ENCODE measurements around the gene DISP2.

DISP2 gene

GRCh38 chr15:40348474-40348870, 9.5 kb upstream of the DISP2 start:
- 95% methylated on average over 5 of the region's 5 CpGs for WGBS
- no peak overlapping the region for H3K14ac ChIP-seq (ENCODE audit: low read length in 2 of 2)
- H2AFZ ChIP-seq (ENCODE audit: low read depth, low read length) = no peak overlapping the region
- H2BK120ac ChIP-seq (ENCODE audit: low read depth, low read length) = no peak overlapping the region
- no peaks in the 10 kb centered on the region for H3K9me3 ChIP-seq (ENCODE audit: control insufficient read depth, low read length)
- H2BK5ac ChIP-seq (ENCODE audit: low read depth, low read length, poor library complexity, severe bottlenecking) = no peak overlapping the region
- no peak for DNase-seq
- H2AK5ac ChIP-seq (ENCODE audit: low read length, severe bottlenecking) = no peak overlapping the region
- no peak overlapping the region for H3K4me3 ChIP-seq (ENCODE audit: insufficient read depth in 1 of 2, low read depth in 1 of 2, low read length in 2 of 2)
- no peaks in the 10 kb centered on the region for H3K79me1 ChIP-seq (replicated peaks; ENCODE audit: low read length, poor library complexity, severe bottlenecking)
- H3K4me2 ChIP-seq (ENCODE audit: low read length, poor library complexity, severe bottlenecking) = no peak overlapping the region
- no peak overlapping the region for H2BK15ac ChIP-seq (ENCODE audit: low read depth, poor library complexity, severe bottlenecking)
- H2BK12ac ChIP-seq (ENCODE audit: low read length in 2 of 2) = no peak overlapping the region
- H3K18ac ChIP-seq (ENCODE audit: low read depth in 1 of 2, low read length in 2 of 2) = no peak overlapping the region
- no peak overlapping the region for H3K9ac ChIP-seq (ENCODE audit: low read length)
- no peak overlapping the region for H4K8ac ChIP-seq (ENCODE audit: low read length)
- no peak overlapping the region for H3K23ac ChIP-seq (ENCODE audit: low read length in 2 of 2)
- no peak overlapping the region for H3K27ac ChIP-seq (ENCODE audit: low read length, poor library complexity, severe bottlenecking)
- peak overlapping the region; percentile 10 for H4K91ac ChIP-seq (ENCODE audit: low read length)
- no peaks in the 10 kb centered on the region for H3K36me3 ChIP-seq (ENCODE audit: control insufficient read depth in 1 of 2, insufficient read depth in 2 of 2, low read depth in 1 of 2, low read length in 2 of 2)
- H3K27me3 ChIP-seq (ENCODE audit: control insufficient read depth in 1 of 2, insufficient read depth in 1 of 2, low read length in 2 of 2) = peaks cover 11 to 31% of the 10 kb centered on the region in 2 experiments
- H3K4ac ChIP-seq (ENCODE audit: low read depth in 1 of 2, low read length in 2 of 2) = no peak overlapping the region
- H3K4me1 ChIP-seq (ENCODE audit: control insufficient read depth, insufficient read depth, low read depth, low read length) = peaks cover 13% of the 10 kb centered on the region

GRCh38 chr15:40349163-40349562, 8.9 kb upstream of the DISP2 start:
- no peak overlapping the region for H3K18ac ChIP-seq (ENCODE audit: low read depth in 1 of 2, low read length in 2 of 2)
- no peak overlapping the region for H3K4ac ChIP-seq (ENCODE audit: low read depth in 1 of 2, low read length in 2 of 2)
- no peak overlapping the region for H2BK12ac ChIP-seq (ENCODE audit: low read length in 2 of 2)
- no peak overlapping the region for H3K4me2 ChIP-seq (ENCODE audit: low read length, poor library complexity, severe bottlenecking)
- H4K91ac ChIP-seq (ENCODE audit: low read length) = no peak overlapping the region
- no peak overlapping the region for H2AFZ ChIP-seq (ENCODE audit: low read depth, low read length)
- H3K4me1 ChIP-seq (ENCODE audit: control insufficient read depth, insufficient read depth, low read depth, low read length) = peaks cover 8% of the 10 kb centered on the region
- DNase-seq = no peak
- no peak overlapping the region for H2BK5ac ChIP-seq (ENCODE audit: low read depth, low read length, poor library complexity, severe bottlenecking)
- H3K27me3 ChIP-seq (ENCODE audit: control insufficient read depth in 1 of 2, insufficient read depth in 1 of 2, low read length in 2 of 2) = peaks cover 11 to 38% of the 10 kb centered on the region in 2 experiments
- H3K79me1 ChIP-seq (replicated peaks; ENCODE audit: low read length, poor library complexity, severe bottlenecking) = no peaks in the 10 kb centered on the region
- no peak overlapping the region for H3K27ac ChIP-seq (ENCODE audit: low read length, poor library complexity, severe bottlenecking)
- no peaks in the 10 kb centered on the region for H3K9me3 ChIP-seq (ENCODE audit: control insufficient read depth, low read length)
- no peak overlapping the region for H2BK120ac ChIP-seq (ENCODE audit: low read depth, low read length)
- H4K8ac ChIP-seq (ENCODE audit: low read length) = no peak overlapping the region
- no peak overlapping the region for H2AK5ac ChIP-seq (ENCODE audit: low read length, severe bottlenecking)
- no peak overlapping the region for H3K9ac ChIP-seq (ENCODE audit: low read length)
- H2BK15ac ChIP-seq (ENCODE audit: low read depth, poor library complexity, severe bottlenecking) = no peak overlapping the region
- no peak overlapping the region for H3K14ac ChIP-seq (ENCODE audit: low read length in 2 of 2)
- H3K36me3 ChIP-seq (ENCODE audit: control insufficient read depth in 1 of 2, insufficient read depth in 2 of 2, low read depth in 1 of 2, low read length in 2 of 2) = no peaks in the 10 kb centered on the region
- no peak overlapping the region for H3K23ac ChIP-seq (ENCODE audit: low read length in 2 of 2)
- WGBS = 99% methylated on average over 5 of the region's 5 CpGs
- no peak overlapping the region for H3K4me3 ChIP-seq (ENCODE audit: insufficient read depth in 1 of 2, low read depth in 1 of 2, low read length in 2 of 2)

GRCh38 chr15:40352281-40352901, 5.6 kb upstream of the DISP2 start:
- no peaks in the 10 kb centered on the region for H3K79me1 ChIP-seq (replicated peaks; ENCODE audit: low read length, poor library complexity, severe bottlenecking)
- H2BK5ac ChIP-seq (ENCODE audit: low read depth, low read length, poor library complexity, severe bottlenecking) = no peak overlapping the region
- peaks cover 11 to 54% of the 10 kb centered on the region in 2 experiments for H3K27me3 ChIP-seq (ENCODE audit: control insufficient read depth in 1 of 2, insufficient read depth in 1 of 2, low read length in 2 of 2)
- DNase-seq = no peak
- no peaks in the 10 kb centered on the region for H3K9me3 ChIP-seq (ENCODE audit: control insufficient read depth, low read length)
- no peak overlapping the region for H3K27ac ChIP-seq (ENCODE audit: low read length, poor library complexity, severe bottlenecking)
- no peak overlapping the region for H4K91ac ChIP-seq (ENCODE audit: low read length)
- H2BK15ac ChIP-seq (ENCODE audit: low read depth, poor library complexity, severe bottlenecking) = no peak overlapping the region
- H3K9ac ChIP-seq (ENCODE audit: low read length) = no peak overlapping the region
- no peak overlapping the region for H3K4me3 ChIP-seq (ENCODE audit: insufficient read depth in 1 of 2, low read depth in 1 of 2, low read length in 2 of 2)
- H3K4ac ChIP-seq (ENCODE audit: low read depth in 1 of 2, low read length in 2 of 2) = no peak overlapping the region
- no peak overlapping the region for H3K18ac ChIP-seq (ENCODE audit: low read depth in 1 of 2, low read length in 2 of 2)
- H3K14ac ChIP-seq (ENCODE audit: low read length in 2 of 2) = no peak overlapping the region
- H3K4me2 ChIP-seq (ENCODE audit: low read length, poor library complexity, severe bottlenecking) = no peak overlapping the region
- H4K8ac ChIP-seq (ENCODE audit: low read length) = no peak overlapping the region
- H2AFZ ChIP-seq (ENCODE audit: low read depth, low read length) = no peak overlapping the region
- H2AK5ac ChIP-seq (ENCODE audit: low read length, severe bottlenecking) = no peak overlapping the region
- 89% methylated on average over 6 of the region's 7 CpGs for WGBS
- no peak overlapping the region for H2BK12ac ChIP-seq (ENCODE audit: low read length in 2 of 2)
- no peak overlapping the region for H3K23ac ChIP-seq (ENCODE audit: low read length in 2 of 2)
- no peak overlapping the region for H2BK120ac ChIP-seq (ENCODE audit: low read depth, low read length)
- peaks cover 9% of the 10 kb centered on the region for H3K4me1 ChIP-seq (ENCODE audit: control insufficient read depth, insufficient read depth, low read depth, low read length)
- no peaks in the 10 kb centered on the region for H3K36me3 ChIP-seq (ENCODE audit: control insufficient read depth in 1 of 2, insufficient read depth in 2 of 2, low read depth in 1 of 2, low read length in 2 of 2)

- Histone ChIP-seq H2BK5ac (ENCODE audit: low read depth, low read length, poor library complexity, severe bottlenecking) (no peak overlapping the region), H3K27me3 (ENCODE audit: control insufficient read depth in 1 of 2, insufficient read depth in 1 of 2, low read length in 2 of 2) (peaks cover 15 to 56% of the 10 kb centered on the region in 2 experiments), H2BK120ac (ENCODE audit: low read depth, low read length) (no peak overlapping the region), H3K4me1 (ENCODE audit: control insufficient read depth, insufficient read depth, low read depth, low read length) (peaks cover 19% of the 10 kb centered on the region), H2BK15ac (ENCODE audit: low read depth, poor library complexity, severe bottlenecking) (no peak overlapping the region), H3K9ac (ENCODE audit: low read length) (no peak overlapping the region), H3K4me3 (ENCODE audit: insufficient read depth in 1 of 2, low read depth in 1 of 2, low read length in 2 of 2) (no peak overlapping the region), H3K27ac (ENCODE audit: low read length, poor library complexity, severe bottlenecking) (no peak overlapping the region), H2BK12ac (ENCODE audit: low read length in 2 of 2) (no peak overlapping the region), H4K91ac (ENCODE audit: low read length) (no peak overlapping the region), H3K14ac (ENCODE audit: low read length in 2 of 2) (no peak overlapping the region), H3K9me3 (ENCODE audit: control insufficient read depth, low read length) (no peaks in the 10 kb centered on the region), H3K4me2 (ENCODE audit: low read length, poor library complexity, severe bottlenecking) (no peak overlapping the region), H3K18ac (ENCODE audit: low read depth in 1 of 2, low read length in 2 of 2) (no peak overlapping the region), H3K4ac (ENCODE audit: low read depth in 1 of 2, low read length in 2 of 2) (no peak overlapping the region), H2AK5ac (ENCODE audit: low read length, severe bottlenecking) (no peak overlapping the region), H3K23ac (ENCODE audit: low read length in 2 of 2) (no peak overlapping the region), H4K8ac (ENCODE audit: low read length) (no peak overlapping the region), H2AFZ (ENCODE audit: low read depth, low read length) (no peak overlapping the region), H3K79me1 (replicated peaks; ENCODE audit: low read length, poor library complexity, severe bottlenecking) (no peaks in the 10 kb centered on the region), H3K36me3 (ENCODE audit: control insufficient read depth in 1 of 2, insufficient read depth in 2 of 2, low read depth in 1 of 2, low read length in 2 of 2) (no peaks in the 10 kb centered on the region)
- DNase-seq = no peak
- 65% methylated on average over 4 of the region's 5 CpGs for WGBS
Observed at GRCh38 chr15:40353697-40354096, 4.3 kb upstream of the DISP2 start.

All from mesenchymal stem cell (in vitro differentiated cells and primary cell).